Measurements from ENCODE around the gene IGFBPL1.

The IGFBPL1 gene

GRCh38 chr9:38376021-38376670 lies 48.1 kb downstream of the IGFBPL1 start:
- no peak for DNase-seq

GRCh38 chr9:38375572-38375963 lies 48.7 kb downstream of the IGFBPL1 start:
- no peak for DNase-seq

GRCh38 chr9:38374847-38375571 lies 49.2 kb downstream of the IGFBPL1 start:
- DNase-seq, result no peak

- DNase-seq, result no peak
Observed at GRCh38 chr9:38373679-38374078, 50.6 kb downstream of the IGFBPL1 start.

- DNase-seq, result no peak
Observed at GRCh38 chr9:38372762-38373619, 51.3 kb downstream of the IGFBPL1 start.

- peak; percentile 83 for DNase-seq
Observed at GRCh38 chr9:38371495-38371894, 52.8 kb downstream of the IGFBPL1 start.

GRCh38 chr9:38370176-38370575 lies 54.1 kb downstream of the IGFBPL1 start:
- no peak for DNase-seq

GRCh38 chr9:38368731-38369130 lies 55.5 kb downstream of the IGFBPL1 start:
- peak; percentile 85 for DNase-seq

- DNase-seq, result no peak
Observed at GRCh38 chr9:38367898-38368297, 56.4 kb downstream of the IGFBPL1 start.

GRCh38 chr9:38363589-38363925 lies 60.7 kb downstream of the IGFBPL1 start:
- no peak for DNase-seq

GRCh38 chr9:38362852-38363588 lies 61.2 kb downstream of the IGFBPL1 start:
- DNase-seq, result peak; percentile 79

GRCh38 chr9:38361473-38361850 lies 62.8 kb downstream of the IGFBPL1 start:
- no peak for DNase-seq

GRCh38 chr9:38360839-38361472 lies 63.3 kb downstream of the IGFBPL1 start:
- DNase-seq, result peak; percentile 25

- DNase-seq, result no peak
Observed at GRCh38 chr9:38359689-38360385, 64.4 kb downstream of the IGFBPL1 start.

- DNase-seq, result no peak
Observed at GRCh38 chr9:38359297-38359653, 65.0 kb downstream of the IGFBPL1 start.

GRCh38 chr9:38358390-38359296 lies 65.6 kb downstream of the IGFBPL1 start:
- DNase-seq, result no peak

GRCh38 chr9:38357350-38358114 lies 66.7 kb downstream of the IGFBPL1 start:
- peak; percentile 8 for DNase-seq

GRCh38 chr9:38356851-38357250 lies 67.4 kb downstream of the IGFBPL1 start:
- DNase-seq, result no peak

Data from DMS53 (cell line).